NB4 (cell line): Measurements from ENCODE around the gene KRTAP10-1.

Experiments used
- MYC ChIP-seq: IDR thresholded peaks from 2 replicates; pipeline ENCODE4 v1.6.1; 2011; ENCODE audit warnings: low read depth, low read length
- POLR2A ChIP-seq: IDR thresholded peaks from 2 replicates; pipeline ENCODE4 v1.6.1; 2011; ENCODE audit warnings: mild to moderate bottlenecking; ENCODE audit not compliant: insufficient read length; ENCODE audit errors: extremely low read depth
- TF ChIP-seq, protein P1 (sequence below): IDR thresholded peaks from one replicate; pipeline ENCODE4 v1.5.1; 2012; ENCODE audit warnings: low read depth, low read length

DNA sequence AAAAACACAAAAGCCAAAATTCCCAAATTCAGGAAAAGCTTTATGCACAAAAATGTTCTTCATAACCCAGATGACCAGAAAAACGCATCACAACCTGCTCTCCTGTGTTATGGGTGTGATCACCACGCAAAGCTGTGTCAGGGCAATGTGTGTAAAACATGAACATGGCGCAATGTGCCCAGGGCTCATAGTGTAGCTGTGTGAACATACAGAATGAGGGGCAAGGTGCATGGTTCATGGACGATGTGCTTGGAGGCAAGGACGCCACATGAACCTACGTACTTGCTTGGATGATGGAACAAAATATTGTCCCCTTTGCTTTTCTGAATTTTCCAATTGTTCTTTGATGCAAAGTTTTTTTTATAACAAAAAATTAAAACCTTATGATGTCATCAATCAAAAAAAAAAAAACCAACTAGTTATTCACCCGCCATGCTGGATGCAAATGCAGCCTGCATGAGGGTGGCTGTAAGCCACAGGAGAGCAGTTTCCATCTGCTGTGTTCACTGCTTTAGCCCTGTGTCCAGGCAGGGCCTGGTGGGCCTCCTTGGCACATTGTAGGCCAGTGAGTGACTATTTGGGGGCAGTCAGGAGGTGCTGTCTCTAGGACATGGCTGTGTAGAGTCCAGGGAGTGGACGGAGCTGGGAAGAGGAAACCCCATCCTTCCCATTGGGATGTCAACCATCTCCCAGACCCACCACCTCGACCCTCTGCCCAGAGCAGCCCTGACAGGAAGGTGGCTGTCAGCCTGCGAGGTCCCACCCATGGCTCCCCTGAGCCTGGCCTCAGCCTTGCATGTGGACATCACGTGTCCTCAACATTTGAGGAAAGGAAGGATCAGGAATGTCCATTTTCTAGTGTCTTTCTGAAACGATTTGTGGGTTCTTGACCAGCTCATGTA is 13.6 kb downstream of the KRTAP10-1 start:
- no peak for TF ChIP-seq MYC
- TF ChIP-seq, protein P1, sequence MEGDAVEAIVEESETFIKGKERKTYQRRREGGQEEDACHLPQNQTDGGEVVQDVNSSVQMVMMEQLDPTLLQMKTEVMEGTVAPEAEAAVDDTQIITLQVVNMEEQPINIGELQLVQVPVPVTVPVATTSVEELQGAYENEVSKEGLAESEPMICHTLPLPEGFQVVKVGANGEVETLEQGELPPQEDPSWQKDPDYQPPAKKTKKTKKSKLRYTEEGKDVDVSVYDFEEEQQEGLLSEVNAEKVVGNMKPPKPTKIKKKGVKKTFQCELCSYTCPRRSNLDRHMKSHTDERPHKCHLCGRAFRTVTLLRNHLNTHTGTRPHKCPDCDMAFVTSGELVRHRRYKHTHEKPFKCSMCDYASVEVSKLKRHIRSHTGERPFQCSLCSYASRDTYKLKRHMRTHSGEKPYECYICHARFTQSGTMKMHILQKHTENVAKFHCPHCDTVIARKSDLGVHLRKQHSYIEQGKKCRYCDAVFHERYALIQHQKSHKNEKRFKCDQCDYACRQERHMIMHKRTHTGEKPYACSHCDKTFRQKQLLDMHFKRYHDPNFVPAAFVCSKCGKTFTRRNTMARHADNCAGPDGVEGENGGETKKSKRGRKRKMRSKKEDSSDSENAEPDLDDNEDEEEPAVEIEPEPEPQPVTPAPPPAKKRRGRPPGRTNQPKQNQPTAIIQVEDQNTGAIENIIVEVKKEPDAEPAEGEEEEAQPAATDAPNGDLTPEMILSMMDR = no peak
- TF ChIP-seq POLR2A = no peak
